ENCODE data around the gene HCN1. TPM values are rescaled to one million over a fixed set of nuclear protein-coding genes. Genes with fewer than 3 reads are reported as not detected.

Gene HCN1
- total RNA-seq, 1 donor from 2014 or later = 0.14 TPM

DNA sequence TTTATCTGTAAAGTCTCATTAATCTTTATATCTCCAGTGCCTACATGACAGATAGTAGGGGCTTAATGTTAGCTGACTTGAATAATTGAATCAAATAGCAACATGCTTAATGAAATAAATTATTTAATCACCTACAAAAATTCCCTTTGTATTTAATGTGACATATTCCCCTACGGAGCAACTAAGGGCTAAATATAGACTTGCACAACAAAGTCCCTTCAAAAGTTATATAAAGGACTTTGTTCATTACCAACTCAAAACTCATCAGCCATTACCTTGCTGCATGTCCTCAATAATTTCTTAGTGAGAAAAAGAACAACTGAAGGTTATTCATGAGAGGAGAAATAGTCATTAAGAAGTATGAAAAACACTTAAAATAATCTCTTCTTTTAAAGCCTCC lies 424.6 kb downstream of the HCN1 start:
- Histone ChIP-seq H3K27me3 (ENCODE audit: low read depth) (no peaks in the 10 kb centered on the region), H3K27ac (replicated peaks) (peak overlapping the region; percentile 21), H3K36me3 (no peaks in the 10 kb centered on the region), H3K4me1 (peaks cover 8% of the 10 kb centered on the region), H3K4me3 (no peak overlapping the region), H3K9me3 (replicated peaks) (no peaks in the 10 kb centered on the region)
- TF ChIP-seq CTCF (IDR thresholded peaks at IDR 0.05; ENCODE audit: borderline replicate concordance) = no peak
- DNase-seq = no peak
- intact Hi-C loops (cut with micrococcal nuclease) = no loop called here

- Histone ChIP-seq H3K4me3 (no peak overlapping the region), H3K9me3 (replicated peaks) (no peaks in the 10 kb centered on the region), H3K27ac (replicated peaks) (no peak overlapping the region), H3K4me1 (no peaks in the 10 kb centered on the region), H3K36me3 (no peaks in the 10 kb centered on the region), H3K27me3 (ENCODE audit: low read depth) (no peaks in the 10 kb centered on the region)
- TF ChIP-seq CTCF (IDR thresholded peaks at IDR 0.05; ENCODE audit: borderline replicate concordance) = no peak
- no peak for DNase-seq
- intact Hi-C loops (cut with micrococcal nuclease) = no loop called here
Observed at GRCh38 chr5:45264447-45264846, 431.7 kb downstream of the HCN1 start.

- intact Hi-C loops (cut with micrococcal nuclease) = no loop called here
- H3K4me1 ChIP-seq = no peaks in the 10 kb centered on the region
- H3K27ac ChIP-seq (replicated peaks) = no peak overlapping the region
- no peaks in the 10 kb centered on the region for H3K27me3 ChIP-seq (ENCODE audit: low read depth)
- no peaks in the 10 kb centered on the region for H3K36me3 ChIP-seq
- no peaks in the 10 kb centered on the region for H3K9me3 ChIP-seq (replicated peaks)
- H3K4me3 ChIP-seq = no peak overlapping the region
- DNase-seq = no peak
- TF ChIP-seq CTCF (IDR thresholded peaks at IDR 0.05; ENCODE audit: borderline replicate concordance) = no peak
Observed at GRCh38 chr5:45262061-45262590, 434.1 kb downstream of the HCN1 start.

DNA sequence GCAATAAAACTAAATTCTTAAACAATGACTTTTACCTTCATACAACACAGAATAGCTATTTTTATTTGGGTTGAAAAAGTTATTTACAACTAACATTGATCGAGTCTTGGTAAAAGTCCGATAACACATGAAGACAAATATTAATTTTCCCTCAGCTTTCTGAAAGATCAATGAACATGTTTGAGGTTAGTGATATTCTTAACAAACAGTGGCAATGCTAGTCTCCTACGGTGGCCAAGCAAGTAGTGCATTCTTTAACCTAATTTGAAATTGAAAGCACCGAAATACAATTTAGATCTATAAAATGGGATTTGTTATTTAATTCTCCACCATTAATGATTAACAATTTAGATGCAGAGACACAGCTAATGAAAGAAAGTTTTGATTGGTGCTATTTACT lies 435.1 kb downstream of the HCN1 start:
- no peak for TF ChIP-seq CTCF (IDR thresholded peaks at IDR 0.05; ENCODE audit: borderline replicate concordance)
- Histone ChIP-seq H3K36me3 (no peaks in the 10 kb centered on the region), H3K4me1 (no peaks in the 10 kb centered on the region), H3K4me3 (no peak overlapping the region), H3K27ac (replicated peaks) (no peak overlapping the region), H3K9me3 (replicated peaks) (no peaks in the 10 kb centered on the region), H3K27me3 (ENCODE audit: low read depth) (no peaks in the 10 kb centered on the region)
- DNase-seq = no peak
- intact Hi-C loops (cut with micrococcal nuclease) = no loop called here

GRCh38 chr5:45260292-45260691 lies 435.9 kb downstream of the HCN1 start:
- Histone ChIP-seq H3K36me3 (no peaks in the 10 kb centered on the region), H3K4me1 (no peaks in the 10 kb centered on the region), H3K9me3 (replicated peaks) (no peaks in the 10 kb centered on the region), H3K27ac (replicated peaks) (no peak overlapping the region), H3K27me3 (ENCODE audit: low read depth) (no peaks in the 10 kb centered on the region), H3K4me3 (no peak overlapping the region)
- no peak for DNase-seq
- intact Hi-C loops (cut with micrococcal nuclease) = no loop called here
- TF ChIP-seq CTCF (IDR thresholded peaks at IDR 0.05; ENCODE audit: borderline replicate concordance) = no peak

All from left ventricle myocardium inferior (tissue), 1 donor.